NCI-H1436 treated with DMSO at 0.1 percent for 48 hours (cell line): ENCODE data around the gene SIKE1.
"Not testable (repeated sequence)": the region's sequence is repeated elsewhere in the genome, so short reads cannot be mapped to it uniquely, and the experiment has no call there.

ENCODE experiments used
- DNase-seq: peaks from one replicate; lab custom pipeline; 2025; lab: John Stamatoyannopoulos, UW

SIKE1 gene

DNA sequence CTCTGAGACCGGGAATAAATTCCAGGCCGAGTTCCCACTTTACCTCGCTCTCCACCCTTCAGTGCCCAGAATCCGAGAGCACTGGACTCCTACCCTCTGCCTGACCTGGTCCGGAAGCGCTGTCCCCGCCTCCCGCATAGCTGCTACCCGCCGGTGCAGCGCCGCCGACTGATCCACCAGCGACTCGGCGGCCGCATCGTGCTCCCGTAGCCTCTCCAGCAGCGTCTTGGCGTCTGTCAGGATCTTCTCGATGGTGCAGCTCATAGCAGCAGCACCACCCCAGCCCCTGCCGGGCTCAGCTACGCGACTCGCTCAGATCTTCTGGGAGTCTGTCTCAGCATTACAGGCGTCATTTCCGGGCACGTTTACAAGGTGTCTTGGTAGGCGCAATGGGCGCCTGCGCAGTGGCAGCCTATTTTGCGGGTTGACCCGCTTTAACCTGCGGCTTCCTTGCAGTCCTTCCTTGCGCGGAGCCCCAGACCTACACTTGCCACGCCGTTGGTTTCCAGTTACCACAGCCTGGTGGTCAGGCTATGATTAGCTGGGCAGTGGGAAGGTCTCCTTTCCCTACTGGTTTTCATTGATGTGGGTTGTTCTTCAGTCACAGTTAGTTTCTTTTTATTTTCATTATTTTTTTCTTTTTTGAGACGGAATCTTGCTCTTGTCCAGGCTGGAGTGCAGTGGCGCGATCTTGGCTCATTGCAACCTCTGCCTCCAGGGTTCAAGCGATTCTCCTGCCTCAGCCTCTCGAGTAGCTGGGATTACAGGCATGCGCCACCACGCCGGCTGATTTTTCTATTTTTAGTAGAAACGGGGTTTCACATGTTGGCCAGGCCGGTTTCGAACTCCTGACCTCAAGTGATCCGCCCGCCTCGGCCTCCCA is at the start of gene SIKE1:
Gene SIKE1 (minus strand): TSS at position 342 of the 883 bp plus-strand sequence. CDS start 78 bp downstream, at position 264.
- DNase-seq, result peak; percentile 78

DNA sequence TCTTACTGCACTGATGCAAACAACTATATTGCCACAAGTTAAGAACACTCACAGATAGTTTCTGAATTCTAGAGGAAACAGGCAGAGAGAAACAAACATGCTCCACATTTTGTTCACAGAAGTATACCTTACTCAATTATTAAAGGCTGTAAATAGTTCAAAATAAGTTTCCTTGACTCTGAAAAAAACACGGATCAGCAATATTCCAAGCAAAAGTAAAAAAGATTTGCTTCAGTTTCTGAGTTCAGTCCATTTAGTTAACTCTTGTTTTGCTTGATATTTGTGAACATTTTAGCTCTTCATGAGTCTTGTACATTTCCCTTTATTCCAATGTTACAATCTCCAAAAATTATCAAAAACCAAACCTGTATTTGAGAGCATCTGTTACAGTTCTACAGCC is 49.6 kb upstream of the SIKE1 start:
- DNase-seq, result not testable (repeated sequence)

DNA sequence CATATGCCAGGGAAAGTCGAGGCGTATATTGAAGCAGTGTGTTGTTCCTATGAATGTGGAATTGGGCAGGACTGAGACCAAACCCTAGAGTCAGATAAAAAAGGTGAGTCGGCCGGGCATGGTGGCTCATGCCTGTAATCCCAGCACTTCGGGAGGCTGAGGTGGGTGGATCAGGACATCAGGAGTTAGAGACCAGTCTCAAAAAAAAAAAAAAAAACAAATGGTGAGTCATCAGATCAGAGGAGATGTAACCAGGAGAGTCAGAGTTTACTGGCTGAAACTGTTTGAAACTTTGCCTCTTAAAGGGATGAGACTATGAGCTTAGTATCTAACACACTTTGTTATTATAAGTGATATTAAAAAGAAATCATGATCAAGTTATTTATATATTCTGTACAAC is 47.8 kb upstream of the SIKE1 start:
- no peak for DNase-seq

DNA sequence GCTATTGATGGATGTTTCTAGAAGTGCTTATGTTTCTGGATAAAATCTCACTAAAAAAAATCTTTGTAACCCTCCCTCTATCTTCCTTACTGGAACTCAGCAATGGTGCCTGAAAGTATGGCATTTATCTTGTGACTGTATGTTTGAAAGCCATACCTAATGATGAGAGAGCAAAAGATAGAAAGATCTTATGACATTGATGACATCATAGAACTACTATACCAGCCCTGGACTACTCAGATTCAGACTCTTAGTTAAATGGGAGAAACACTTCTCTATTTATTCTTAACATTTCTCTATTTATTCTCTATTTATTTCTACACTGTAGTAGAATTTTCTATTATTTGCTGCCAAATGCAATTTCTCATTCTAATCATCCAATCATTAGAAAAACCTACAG is 41.5 kb upstream of the SIKE1 start:
- DNase-seq, result no peak

DNA sequence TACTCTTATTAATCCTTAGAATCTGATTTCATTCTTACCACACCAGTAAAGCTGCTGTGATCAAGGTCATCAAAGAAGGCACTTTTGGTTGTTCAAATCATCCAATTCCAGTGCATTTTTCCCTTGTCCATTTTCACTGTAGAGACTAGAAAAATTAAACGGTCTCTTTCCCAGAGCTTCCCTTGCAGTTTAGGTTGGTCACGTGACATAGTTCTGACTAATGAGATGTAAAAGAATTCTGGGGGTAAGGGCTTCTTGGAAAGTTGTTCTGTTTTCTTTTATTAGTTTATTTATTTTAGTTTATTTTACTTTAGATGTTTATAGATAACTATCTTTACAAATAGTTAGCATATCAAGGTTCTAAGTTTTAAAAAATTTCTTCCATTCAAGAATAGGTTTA is 39.9 kb upstream of the SIKE1 start:
- DNase-seq, result no peak

DNA sequence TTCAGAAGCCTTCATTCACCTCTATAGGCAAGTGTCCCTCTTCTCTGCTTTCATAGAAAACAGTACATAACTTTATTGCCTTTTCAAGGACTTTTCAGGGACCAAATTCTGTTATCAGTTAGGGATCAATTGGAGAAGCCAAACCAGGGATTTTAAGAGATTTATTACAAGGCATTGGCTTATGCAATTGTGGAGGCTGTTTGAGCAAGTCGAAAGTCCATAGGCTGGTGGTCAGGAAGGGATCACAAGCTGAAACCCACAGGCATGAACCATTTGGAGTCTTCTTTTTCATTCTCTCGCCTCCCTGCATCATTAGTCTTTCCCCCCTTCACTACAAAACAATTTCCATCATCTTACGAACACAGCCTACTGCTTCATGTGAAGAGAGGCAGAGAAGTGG is 39.4 kb upstream of the SIKE1 start:
- DNase-seq, result no peak

DNA sequence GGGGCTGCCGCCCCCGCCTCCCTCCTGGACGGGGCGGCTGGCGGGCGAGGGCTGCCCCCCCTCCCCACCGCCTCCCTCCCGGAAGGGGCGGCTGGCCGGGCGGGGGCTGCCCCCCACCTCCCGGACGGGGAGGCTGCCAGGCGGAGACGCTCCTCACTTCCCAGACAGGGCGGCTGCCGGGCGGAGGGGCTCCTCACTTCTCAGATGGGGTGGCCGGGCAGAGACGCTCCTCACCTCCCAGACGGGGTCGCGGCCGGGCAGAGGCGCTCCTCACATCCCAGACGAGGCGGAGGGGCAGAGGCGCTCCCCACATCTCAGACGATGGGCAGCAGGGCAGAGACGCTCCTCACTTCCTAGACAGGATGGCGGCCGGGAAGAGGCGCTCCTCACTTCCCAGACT is 24.0 kb upstream of the SIKE1 start:
- DNase-seq, result not testable (repeated sequence)

DNA sequence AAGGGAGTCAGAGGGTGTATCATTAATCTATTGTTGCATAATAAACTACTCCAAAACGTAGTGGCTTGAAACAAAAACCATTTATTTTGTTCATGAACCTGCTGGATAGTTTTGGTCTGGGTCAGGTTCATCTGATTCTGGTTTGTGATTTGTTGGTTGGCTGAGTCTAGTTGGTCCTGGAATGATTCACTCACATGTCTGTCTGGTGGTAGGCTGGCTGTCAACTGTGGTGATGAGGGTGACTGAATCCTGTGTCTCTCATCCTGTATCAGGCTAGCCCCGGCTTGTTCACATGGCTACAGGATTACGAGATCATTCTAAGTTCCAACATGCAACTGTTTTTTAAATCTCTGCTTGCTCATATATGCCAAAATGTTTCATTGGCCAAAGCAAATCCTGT is 22.5 kb upstream of the SIKE1 start:
- DNase-seq, result no peak

DNA sequence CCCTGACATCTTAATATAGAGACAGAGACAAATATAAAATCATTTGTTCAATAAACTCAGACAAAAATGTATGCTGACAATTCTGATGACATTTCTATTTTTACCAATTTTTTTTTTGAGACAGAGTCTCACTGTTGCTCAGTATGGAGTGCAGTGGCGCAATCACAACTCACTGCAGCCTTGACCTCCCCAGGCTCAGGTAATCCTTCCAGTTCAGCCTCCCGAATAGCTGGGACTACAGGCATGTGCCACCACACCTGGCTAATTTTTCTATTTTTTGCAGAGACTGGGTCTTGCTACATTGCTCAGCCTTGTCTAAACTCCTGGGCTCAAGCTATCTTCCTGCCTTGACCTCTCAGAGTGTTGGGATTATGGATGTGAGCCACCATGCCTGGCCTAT is 13.6 kb upstream of the SIKE1 start:
- DNase-seq, result no peak

DNA sequence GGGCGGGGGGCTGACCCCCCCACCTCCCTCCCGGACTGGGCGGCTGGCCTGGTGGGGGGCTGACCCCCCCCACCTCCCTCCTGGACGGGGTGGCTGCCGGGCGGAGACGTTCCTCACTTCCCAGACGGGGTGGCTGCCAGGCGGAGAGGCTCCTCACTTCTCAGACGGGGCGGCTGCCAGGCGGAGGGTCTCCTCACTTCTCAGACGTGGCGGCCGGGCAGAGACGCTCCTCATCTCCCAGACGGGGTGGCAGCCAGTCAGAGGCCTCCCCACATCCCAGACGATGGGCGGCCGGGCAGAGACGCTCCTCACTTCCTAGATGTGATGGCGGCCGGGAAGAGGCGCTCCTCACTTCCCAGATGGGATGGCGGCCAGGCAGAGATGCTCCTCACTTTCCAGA is 10.1 kb upstream of the SIKE1 start:
- not testable (repeated sequence) for DNase-seq

DNA sequence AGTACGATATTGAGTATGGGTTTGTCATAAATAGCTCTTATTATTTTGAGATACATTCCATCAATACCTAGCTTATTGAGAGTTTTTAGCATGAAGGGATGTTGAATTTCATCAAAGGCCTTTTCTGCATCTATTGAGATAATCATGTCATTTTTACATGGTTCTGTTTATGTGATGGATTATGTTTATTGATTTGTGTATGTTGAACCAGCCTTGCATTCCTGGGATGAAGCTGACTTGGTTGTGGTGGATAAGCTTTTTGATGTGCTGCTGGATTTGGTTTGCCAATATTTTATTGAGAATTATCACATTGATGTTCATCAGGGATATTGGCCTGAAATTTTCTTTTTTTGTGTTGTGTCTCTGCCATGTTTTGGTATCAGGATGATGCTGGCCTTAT is 6.0 kb upstream of the SIKE1 start:
- DNase-seq, result not testable (repeated sequence)

DNA sequence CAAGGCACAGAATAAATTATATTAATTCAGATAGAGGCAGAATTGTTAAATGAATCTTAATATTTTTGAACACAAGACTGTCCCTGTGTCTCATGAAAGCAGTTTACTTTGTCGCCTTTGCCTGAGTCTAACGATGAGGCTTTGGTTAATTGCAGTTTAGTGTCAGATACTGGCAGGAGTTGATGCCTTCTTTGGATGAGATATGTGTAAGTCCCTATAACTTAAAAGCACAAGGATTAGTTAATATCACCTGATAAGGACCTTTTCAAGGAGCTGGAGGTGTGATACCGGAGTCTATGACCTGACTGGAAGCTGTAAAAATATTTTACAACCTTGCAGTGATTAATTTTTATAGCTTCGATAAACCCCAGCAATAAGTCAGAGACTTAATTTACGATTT is 2.0 kb upstream of the SIKE1 start:
- DNase-seq, result no peak

DNA sequence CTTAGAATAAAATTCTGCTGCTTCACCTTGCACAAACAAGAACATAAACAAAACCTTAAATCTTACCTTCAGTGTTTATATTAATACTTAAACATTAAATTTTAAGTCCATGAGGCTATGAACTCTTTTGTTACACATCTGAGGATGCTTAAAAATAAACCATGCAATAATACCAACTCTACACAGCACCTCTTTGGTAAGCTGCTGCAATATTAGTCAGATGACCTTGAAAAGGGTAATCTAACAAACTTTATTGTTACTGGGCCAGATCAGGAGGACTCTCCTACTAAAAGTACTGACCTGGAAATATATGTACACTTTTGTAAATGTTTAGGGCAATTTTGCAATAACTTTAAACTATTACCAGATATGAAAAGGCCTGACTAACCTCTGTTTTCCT is 763 bp downstream of the SIKE1 start:
- no peak for DNase-seq

DNA sequence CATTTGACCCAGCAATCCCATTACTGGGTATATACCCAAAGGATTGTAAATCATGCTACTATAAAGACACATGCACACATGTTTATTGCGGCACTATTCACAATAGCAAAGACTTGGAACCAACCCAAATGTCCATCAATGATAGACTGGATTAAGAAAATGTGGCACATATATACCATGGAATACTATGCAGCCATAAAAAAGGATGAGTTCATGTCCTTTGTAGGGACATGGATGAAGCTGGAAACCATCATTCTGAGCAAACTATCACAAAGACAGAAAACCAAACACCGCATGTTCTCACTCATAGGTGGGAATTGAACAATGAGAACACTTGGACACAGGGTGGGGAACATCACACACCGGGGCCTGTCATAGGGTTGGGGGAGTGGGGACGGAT is 3.8 kb downstream of the SIKE1 start:
- not testable (repeated sequence) for DNase-seq

DNA sequence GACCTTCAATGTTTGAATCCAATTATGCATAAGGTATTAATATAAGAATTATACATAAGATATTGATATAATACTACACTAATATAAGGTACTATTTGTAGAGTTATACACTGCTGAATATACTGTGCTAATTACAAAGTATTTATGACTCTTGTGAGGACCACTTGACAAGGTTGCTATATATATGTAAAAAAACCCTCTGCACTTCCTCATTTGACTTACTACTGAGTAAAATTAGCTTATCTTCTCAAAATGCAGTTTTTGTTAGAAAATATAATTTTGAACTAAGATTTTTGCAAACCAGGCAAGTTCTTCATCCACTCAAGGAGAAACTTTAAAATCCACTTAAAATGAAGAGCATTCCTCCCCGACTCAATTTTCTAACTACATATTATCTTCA is 8.5 kb downstream of the SIKE1 start:
- DNase-seq, result no peak

DNA sequence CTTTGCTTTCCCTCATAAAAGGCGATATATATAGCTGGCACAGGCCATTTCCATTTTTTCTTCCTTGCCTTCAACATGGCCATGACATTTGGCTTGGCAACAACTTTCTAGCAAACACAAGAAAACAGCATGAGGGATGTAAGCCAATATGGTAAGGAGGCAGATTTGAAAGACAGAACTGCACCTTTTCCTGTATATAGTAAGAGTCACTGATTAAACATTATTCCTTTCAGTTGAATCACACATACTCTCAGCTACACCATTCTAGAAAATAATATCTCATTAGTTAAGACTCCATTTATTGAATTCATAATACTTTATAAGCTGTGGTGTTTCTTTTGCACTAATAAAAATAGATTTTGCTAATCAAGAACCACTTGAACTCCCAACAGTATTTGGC is 9.5 kb downstream of the SIKE1 start:
- DNase-seq, result no peak

DNA sequence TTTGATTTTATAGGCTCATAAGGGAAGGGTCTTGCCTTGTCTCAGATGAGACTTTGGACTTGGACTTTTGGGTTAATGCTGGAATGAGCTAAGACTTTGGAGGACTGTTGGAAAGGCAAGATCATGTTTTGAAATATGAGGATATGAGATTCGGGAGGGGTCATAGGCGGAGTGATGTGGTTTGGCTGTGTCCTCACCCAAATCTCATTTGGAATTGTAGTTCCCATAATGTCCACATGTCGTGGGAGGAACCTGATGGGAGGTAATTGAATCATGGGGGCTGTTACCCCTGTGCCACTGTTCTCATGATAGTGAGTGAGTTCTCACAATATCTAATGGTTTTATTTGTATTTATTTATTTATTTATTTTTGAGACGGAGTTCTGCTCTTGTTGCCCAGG is 15.8 kb downstream of the SIKE1 start:
- no peak for DNase-seq

DNA sequence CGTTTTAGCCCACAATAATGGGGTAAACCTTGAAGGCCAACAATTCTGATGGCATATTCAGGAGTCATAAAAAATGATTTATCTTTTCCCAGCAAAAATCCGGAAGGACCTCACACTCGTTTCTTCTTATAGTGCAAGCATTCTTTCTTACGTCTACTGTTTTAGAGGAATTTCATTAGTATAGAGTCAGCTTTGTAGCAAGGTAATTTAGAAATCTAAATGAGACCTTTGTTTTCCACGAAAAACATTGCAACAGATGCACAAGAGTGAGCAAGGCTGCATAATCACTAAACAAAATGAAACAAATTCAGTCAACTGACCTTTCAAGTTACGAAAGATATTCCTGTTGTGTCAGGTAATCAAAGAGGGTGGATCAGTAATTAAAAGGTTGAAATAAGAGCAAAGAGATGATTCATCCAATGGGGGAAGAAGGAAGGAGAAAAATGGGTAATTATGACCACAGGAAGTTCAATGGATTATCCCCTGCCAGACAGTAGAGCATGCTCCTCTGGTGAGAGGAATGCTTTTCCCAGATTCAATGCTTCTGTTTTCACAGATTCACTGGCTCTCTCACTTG is 22.1 kb downstream of the SIKE1 start:
- no peak for DNase-seq

DNA sequence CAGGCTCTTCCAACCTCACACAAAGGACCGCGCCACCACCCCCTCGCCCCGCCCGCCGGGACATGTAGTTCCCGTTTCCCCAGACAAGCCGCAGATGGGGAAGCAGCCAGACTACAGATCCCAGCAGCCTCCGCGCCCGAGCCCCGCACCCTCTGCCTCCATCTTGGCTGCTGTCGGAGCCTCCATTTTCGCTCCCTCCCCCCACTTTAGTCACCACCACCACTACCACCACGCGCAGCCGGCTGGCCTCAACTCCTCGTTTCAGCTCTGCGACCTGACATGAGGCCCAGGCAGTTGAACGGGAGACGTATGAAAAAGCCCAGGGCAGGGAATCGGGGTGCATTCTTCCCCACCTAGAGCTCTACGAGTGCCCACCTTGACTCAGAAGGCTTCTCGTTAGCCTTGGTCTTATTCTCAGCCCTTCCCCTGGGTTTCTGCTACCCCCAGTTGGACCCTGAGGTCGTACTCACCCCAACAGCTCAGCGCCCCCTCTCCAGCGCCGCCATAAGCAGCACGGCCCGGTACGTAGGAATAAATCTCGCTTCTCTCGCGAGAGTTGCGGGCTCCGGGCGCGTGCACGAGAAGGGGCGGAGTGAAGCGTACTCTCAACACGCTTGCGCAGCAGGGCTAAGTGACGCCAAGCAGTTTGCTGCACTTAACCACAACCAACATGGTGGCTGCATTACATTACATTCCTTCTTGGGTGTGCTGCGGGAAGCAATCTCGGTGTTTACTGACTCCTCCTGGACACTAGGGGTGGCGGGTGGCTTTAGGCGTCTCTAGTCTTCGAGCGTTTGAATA is 22.8 kb downstream of the SIKE1 start, which contains the start of gene CSDE1:
Gene CSDE1 (minus strand): TSS at position 530 of the 801 bp plus-strand sequence. CDS start 18,094 bp downstream, outside the sequence.
- peak; percentile 89 for DNase-seq

DNA sequence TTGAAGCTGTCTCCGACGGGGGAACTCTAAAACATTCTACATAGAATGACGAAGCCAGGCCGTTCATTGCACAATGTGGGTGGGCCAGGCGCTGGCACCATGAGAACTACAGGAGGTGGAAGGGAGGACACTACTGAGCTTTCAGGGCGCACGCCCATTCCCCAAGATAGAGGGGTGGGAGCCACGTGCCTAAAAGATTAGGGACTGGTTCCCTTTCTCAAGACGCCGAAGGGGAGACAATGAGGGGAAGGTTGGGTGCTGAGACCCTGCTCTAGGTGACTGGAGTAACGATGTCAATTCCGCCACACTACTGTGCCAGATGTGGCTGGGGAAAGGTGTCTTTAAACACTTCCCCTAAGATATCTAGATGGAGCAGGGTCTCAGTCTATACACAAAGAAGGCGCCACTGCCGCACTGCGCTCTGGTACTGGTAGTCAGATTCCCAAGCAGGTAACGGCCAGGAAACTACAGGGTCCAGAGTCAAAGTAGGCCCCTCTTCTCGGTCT is 23.5 kb downstream of the SIKE1 start:
- DNase-seq, result no peak

DNA sequence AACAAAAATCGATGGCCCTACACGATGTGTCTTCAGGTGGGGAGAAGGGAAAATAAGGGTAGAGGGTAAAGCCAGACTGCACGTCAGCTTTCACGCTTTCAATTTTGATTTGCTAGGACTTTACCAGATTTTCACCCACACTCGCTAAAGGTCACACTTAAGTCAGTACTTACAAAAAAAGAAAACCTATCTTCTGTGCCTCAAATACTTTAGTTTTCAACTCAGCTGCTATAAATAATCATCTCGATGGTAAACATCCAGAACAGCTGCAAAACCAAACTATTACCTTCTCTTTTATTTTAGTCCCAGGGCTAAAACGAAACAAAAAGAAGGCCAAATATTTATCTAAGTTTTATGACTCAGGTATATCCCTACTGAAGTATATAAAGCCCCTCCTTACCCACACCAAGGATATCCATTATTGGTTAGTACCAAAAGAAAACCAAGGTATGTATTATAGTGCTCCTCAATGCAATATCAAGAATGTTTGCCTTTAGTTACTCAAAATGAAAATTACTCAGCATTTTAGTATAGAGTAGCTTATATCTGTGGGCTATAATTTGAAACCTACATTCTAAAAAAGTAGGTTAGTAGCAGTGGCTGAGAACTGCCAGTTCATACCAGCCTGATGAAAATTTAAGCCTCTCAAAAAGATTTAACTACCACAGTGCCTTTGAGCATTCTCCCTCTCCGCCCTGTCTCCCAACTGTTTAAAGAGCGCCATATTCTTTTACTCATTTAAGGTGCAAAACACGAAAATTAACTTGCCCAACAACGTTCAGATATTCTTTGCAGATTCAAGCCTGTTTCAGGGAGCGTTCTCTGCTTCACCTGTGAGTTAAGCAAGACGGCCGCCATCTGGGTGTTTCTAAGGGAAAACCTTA is 24.2 kb downstream of the SIKE1 start:
- DNase-seq, result no peak
